A549 (cell line): Measurements from ENCODE around the gene LDLRAD4. TPM values are rescaled to one million over a fixed set of nuclear protein-coding genes. Genes with fewer than 3 reads are reported as not detected.

ENCODE experiments used
- ATAC-seq, 2 experiments: fragments of 200-7000 bp in 1 of 2; fragments of >200 bp in 1 of 2; cut with Nextera tagmentation in 1 of 2; cut with Tn5 transposase in 1 of 2; 3 replicates each; pipeline versions ENCODE4 v1.8.0 to v1.9.1; 2018 to 2020; ENCODE audit warnings: mild to moderate bottlenecking in 1 of 2, moderate library complexity in 1 of 2
- CTCF ChIA-PET: fragments of 300-600 bp; sonication (Branson Sonifier 250); formaldehyde crosslinking; extraction: SDS; loops from one replicate; lab custom pipeline; 2021; ENCODE audit warnings: antibody characterized with exemption, inconsistent platforms; lab: Yijun Ruan, JAX
- POLR2A ChIA-PET: fragments of 350-600 bp; formaldehyde crosslinking; extraction: SDS; loops from one replicate; lab custom pipeline; 2021; ENCODE audit warnings: antibody characterized with exemption, inconsistent platforms; lab: Yijun Ruan, JAX
- DNase-seq, 2 experiments: peaks; one replicate each; pipeline versions ENCODE4 v3.0.0 to v3.0.0-alpha.2; 2011 to 2016; ENCODE audit warnings: low read depth in 1 of 2, low spot score in 1 of 2
- FAIRE-seq: peaks from 2 replicates; lab custom pipeline; 2011; peaks lifted over from hg19 to GRCh38; lab: Jason Lieb, UNC
- H3K27ac ChIP-seq, 2 experiments: fragments of >200 bp; sonication (Bioruptor Twin); formaldehyde crosslinking; 3 replicates each; pipeline ENCODE4 v1.5.1; 2016 to 2017
- H3K4me1 ChIP-seq: fragments of >200 bp; sonication (Bioruptor Twin); formaldehyde crosslinking; 3 replicates; pipeline ENCODE4 v1.6.1; 2016
- H3K4me2 ChIP-seq: fragments of >200 bp; sonication (Bioruptor Twin); formaldehyde crosslinking; 3 replicates; pipeline ENCODE4 v1.6.1; 2016
- H3K4me3 ChIP-seq: fragments of >200 bp; sonication (Bioruptor Twin); formaldehyde crosslinking; 3 replicates; pipeline ENCODE4 v1.5.1; 2016
- H3K9me3 ChIP-seq: fragments of >200 bp; sonication (Bioruptor Twin); formaldehyde crosslinking; 3 replicates; pipeline ENCODE4 v1.6.1; 2016
- CBX2 ChIP-seq: fragments of 200-600 bp; sonication (generic); IDR thresholded peaks from 2 replicates; pipeline ENCODE4 v1.6.1; 2016; ENCODE audit warnings: low read depth, mild to moderate bottlenecking, borderline replicate concordance
- CBX8 ChIP-seq: fragments of 200-600 bp; sonication (generic); IDR thresholded peaks from 2 replicates; pipeline ENCODE4 v1.6.1; 2016
- CEBPB ChIP-seq, 2 experiments: fragments of >200 bp in 1 of 2; sonication (Bioruptor Twin) in 1 of 2; formaldehyde crosslinking in 1 of 2; IDR thresholded peaks; 2 replicates each; pipeline ENCODE4 v1.6.1; 2012 to 2016
- CHD4 ChIP-seq: fragments of 200-600 bp; sonication (generic); IDR thresholded peaks from 2 replicates; pipeline ENCODE4 v1.6.1; 2016; ENCODE audit warnings: antibody characterized with exemption, mild to moderate bottlenecking, borderline replicate concordance
- EP300 ChIP-seq, 2 experiments: fragments of >200 bp; sonication (Bioruptor Twin); formaldehyde crosslinking; IDR thresholded peaks; 2 replicates in 1 of 2; 3 replicates in 1 of 2; pipeline ENCODE4 v1.6.1; 2016 to 2017
- FOSB ChIP-seq: fragments of 250-450 bp; sonication (Bioruptor Pico); IDR thresholded peaks from 2 replicates; pipeline ENCODE4 v1.5.0; 2020; ENCODE audit warnings: mild to moderate bottlenecking, moderate library complexity
- HDAC2 ChIP-seq: fragments of 200-600 bp; sonication (generic); IDR thresholded peaks from 2 replicates; pipeline ENCODE4 v1.6.1; 2016
- MAZ ChIP-seq: fragments of 150-350 bp; IDR thresholded peaks from 2 replicates; pipeline ENCODE4 v1.6.1; 2014; ENCODE audit warnings: antibody characterized with exemption, low read depth, low read length, borderline replicate concordance
- MYC ChIP-seq: IDR thresholded peaks from 2 replicates; pipeline ENCODE4 v1.6.1; 2012; ENCODE audit warnings: mild to moderate bottlenecking, inconsistent platforms, low read length, improper control_type of control experiment, borderline replicate concordance
- NPAS2 ChIP-seq: fragments of 250-450 bp; sonication (Bioruptor Pico); IDR thresholded peaks from 2 replicates; pipeline ENCODE4 v1.8.0; 2022; ENCODE audit warnings: mild to moderate bottlenecking, moderate library complexity, borderline replicate concordance
- POLR2AphosphoS2 ChIP-seq: conservative IDR thresholded peaks from 2 replicates; pipeline ENCODE4 v1.6.1; 2012; ENCODE audit warnings: low read length, improper control_type of control experiment, inconsistent platforms
- RAD21 ChIP-seq, 2 experiments: fragments of >200 bp in 1 of 2; sonication (Bioruptor Twin) in 1 of 2; formaldehyde crosslinking in 1 of 2; IDR thresholded peaks in 1 of 2; conservative IDR thresholded peaks in 1 of 2; 2 replicates in 1 of 2; 3 replicates in 1 of 2; pipeline ENCODE4 v1.6.1; 2012 to 2018; ENCODE audit warnings: inconsistent platforms in 1 of 2
- SMC3 ChIP-seq: fragments of >200 bp; sonication (Bioruptor Twin); formaldehyde crosslinking; IDR thresholded peaks from 3 replicates; pipeline ENCODE4 v1.6.1; 2018; ENCODE audit warnings: inconsistent platforms
- SREBF2 ChIP-seq: fragments of 450-650 bp; IDR thresholded peaks from 2 replicates; pipeline ENCODE4 v1.6.1; 2014; ENCODE audit warnings: mild to moderate bottlenecking, moderate library complexity
- TP53 ChIP-seq: fragments of 250-450 bp; sonication (Bioruptor Pico); IDR thresholded peaks from 2 replicates; pipeline ENCODE4 v1.5.0; 2021; ENCODE audit warnings: mild to moderate bottlenecking, moderate library complexity
- ZFP36 ChIP-seq: fragments of 450-650 bp; IDR thresholded peaks from 2 replicates; pipeline ENCODE4 v1.6.1; 2014; ENCODE audit warnings: borderline replicate concordance; ENCODE audit not compliant: partially characterized antibody
- ZSCAN20 ChIP-seq: fragments of 250-450 bp; sonication (Bioruptor Pico); IDR thresholded peaks from 2 replicates; pipeline ENCODE4 v1.8.0; 2022; ENCODE audit warnings: mild to moderate bottlenecking, moderate library complexity
- WGBS: methylation state at CpG from one replicate; pipeline ENCODE4 v1.1.6; 2017; ENCODE audit errors: missing lambda C conversion rate; 5-methylcytosine and 5-hydroxymethylcytosine counted together
- polyA plus RNA-seq, 4 experiments: library from polyadenylated mRNA; depleted of rRNA in 3 of 4; stranded (reverse); fragments of >200 nt; fragmentation: RNase III in 1 of 4; extraction: RNeasy Plus Mini Kit Qiagen cat#74134 plus additional on column Dnase treatment in 1 of 4; gene quantifications; 2 replicates in 3 of 4; 3 replicates in 1 of 4; pipeline ENCODE4 v1.2.3, GENCODE V29; 2011 to 2017
- TF ChIP-seq, protein P1 (sequence below): fragments of 250-450 bp; sonication (Bioruptor Pico); IDR thresholded peaks from 2 replicates; pipeline ENCODE4 v1.5.0; 2021; ENCODE audit warnings: mild to moderate bottlenecking, moderate library complexity, borderline replicate concordance
- TF ChIP-seq, protein P2 (sequence below): fragments of >200 bp; sonication (Bioruptor Twin); formaldehyde crosslinking; IDR thresholded peaks from 3 replicates; pipeline ENCODE4 v1.5.1; 2016
- TF ChIP-seq, protein P3 (sequence below): fragments of 250-450 bp; sonication (Bioruptor Pico); IDR thresholded peaks from 2 replicates; pipeline ENCODE4 v1.5.0; 2020; ENCODE audit warnings: low read depth, mild to moderate bottlenecking, moderate library complexity
- TF ChIP-seq, protein P4 (sequence below): IDR thresholded peaks from 2 replicates; pipeline ENCODE4 v1.6.1; 2012
- TF ChIP-seq, protein P5 (sequence below): IDR thresholded peaks from 2 replicates; pipeline ENCODE4 v1.6.1; 2012; ENCODE audit warnings: low read depth, borderline replicate concordance
- TF ChIP-seq, protein P6 (sequence below): fragments of >200 bp; sonication (Bioruptor Twin); formaldehyde crosslinking; IDR thresholded peaks from 3 replicates; pipeline ENCODE4 v1.6.1; 2016

The LDLRAD4 gene
- polyA plus RNA-seq, 2 of the 4 experiments (the other 2 are of a cell fraction), result 5.2 to 7.6 TPM

DNA sequence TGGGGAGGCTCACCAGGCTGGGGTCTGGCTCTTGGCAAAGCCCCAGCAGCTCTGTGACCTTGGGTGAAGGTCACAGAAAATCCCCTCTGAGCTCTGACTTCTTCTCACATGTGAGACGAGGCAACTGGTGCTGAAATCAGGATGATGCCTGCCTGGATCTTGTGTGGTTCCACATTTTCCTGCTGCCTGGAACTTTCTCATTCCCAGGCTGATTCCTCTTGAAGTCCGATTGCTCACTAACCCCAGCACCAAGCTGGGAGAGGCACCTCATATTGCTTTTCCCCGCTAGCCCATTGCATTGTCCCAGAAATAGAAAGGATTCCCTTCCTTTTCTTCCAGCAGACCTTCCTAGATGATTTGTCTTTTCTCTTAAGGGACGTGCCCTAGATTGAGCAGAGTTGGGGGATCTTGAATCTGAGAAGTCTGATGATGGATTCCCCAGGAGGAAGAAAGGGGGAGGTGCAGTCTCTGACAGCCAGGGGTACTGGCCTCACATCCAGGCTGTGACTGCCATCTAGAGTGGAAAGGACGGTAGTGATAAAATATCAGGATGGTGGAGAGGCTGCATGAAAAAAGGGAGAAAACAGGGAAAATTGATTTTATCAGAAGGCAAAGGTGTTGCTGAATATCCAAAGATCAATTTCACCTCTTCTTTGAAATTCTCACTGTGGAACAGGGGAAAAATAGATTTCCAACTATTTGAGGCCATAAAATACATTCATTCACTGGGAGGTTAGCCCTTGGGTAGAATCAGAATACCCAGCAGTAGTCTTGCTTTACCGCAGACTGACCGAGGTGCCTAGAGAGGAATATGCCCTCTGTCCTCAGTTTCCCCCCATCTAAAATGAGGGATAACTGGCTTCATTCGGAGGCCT lies 411.5 kb downstream of the LDLRAD4 start:
- TF ChIP-seq ZFP36, result no peak
- no peak for TF ChIP-seq NPAS2 (CRISPR knock-in tag)
- TF ChIP-seq, protein P1, sequence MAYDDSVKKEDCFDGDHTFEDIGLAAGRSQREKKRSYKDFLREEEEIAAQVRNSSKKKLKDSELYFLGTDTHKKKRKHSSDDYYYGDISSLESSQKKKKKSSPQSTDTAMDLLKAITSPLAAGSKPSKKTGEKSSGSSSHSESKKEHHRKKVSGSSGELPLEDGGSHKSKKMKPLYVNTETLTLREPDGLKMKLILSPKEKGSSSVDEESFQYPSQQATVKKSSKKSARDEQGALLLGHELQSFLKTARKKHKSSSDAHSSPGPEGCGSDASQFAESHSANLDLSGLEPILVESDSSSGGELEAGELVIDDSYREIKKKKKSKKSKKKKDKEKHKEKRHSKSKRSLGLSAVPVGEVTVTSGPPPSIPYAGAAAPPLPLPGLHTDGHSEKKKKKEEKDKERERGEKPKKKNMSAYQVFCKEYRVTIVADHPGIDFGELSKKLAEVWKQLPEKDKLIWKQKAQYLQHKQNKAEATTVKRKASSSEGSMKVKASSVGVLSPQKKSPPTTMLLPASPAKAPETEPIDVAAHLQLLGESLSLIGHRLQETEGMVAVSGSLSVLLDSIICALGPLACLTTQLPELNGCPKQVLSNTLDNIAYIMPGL (CRISPR knock-in tag), result no peak
- TF ChIP-seq ZSCAN20 (CRISPR knock-in tag), result no peak
- TF ChIP-seq MAZ, result no peak
- no peak for TF ChIP-seq FOSB (CRISPR knock-in tag)
- no peak for TF ChIP-seq SREBF2
- no peak for TF ChIP-seq POLR2AphosphoS2
- TF ChIP-seq CBX8, result no peak
- TF ChIP-seq, protein P2, sequence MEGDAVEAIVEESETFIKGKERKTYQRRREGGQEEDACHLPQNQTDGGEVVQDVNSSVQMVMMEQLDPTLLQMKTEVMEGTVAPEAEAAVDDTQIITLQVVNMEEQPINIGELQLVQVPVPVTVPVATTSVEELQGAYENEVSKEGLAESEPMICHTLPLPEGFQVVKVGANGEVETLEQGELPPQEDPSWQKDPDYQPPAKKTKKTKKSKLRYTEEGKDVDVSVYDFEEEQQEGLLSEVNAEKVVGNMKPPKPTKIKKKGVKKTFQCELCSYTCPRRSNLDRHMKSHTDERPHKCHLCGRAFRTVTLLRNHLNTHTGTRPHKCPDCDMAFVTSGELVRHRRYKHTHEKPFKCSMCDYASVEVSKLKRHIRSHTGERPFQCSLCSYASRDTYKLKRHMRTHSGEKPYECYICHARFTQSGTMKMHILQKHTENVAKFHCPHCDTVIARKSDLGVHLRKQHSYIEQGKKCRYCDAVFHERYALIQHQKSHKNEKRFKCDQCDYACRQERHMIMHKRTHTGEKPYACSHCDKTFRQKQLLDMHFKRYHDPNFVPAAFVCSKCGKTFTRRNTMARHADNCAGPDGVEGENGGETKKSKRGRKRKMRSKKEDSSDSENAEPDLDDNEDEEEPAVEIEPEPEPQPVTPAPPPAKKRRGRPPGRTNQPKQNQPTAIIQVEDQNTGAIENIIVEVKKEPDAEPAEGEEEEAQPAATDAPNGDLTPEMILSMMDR, result peak; percentile 74
- no peak for TF ChIP-seq MYC
- TF ChIP-seq TP53, result no peak
- peak; percentile 87 to 89 for TF ChIP-seq RAD21 (conservative IDR thresholded peaks at IDR 0.05 in 1 of 2, IDR thresholded peaks at IDR 0.05 in 1 of 2)
- no peak for TF ChIP-seq CHD4
- TF ChIP-seq, protein P3, sequence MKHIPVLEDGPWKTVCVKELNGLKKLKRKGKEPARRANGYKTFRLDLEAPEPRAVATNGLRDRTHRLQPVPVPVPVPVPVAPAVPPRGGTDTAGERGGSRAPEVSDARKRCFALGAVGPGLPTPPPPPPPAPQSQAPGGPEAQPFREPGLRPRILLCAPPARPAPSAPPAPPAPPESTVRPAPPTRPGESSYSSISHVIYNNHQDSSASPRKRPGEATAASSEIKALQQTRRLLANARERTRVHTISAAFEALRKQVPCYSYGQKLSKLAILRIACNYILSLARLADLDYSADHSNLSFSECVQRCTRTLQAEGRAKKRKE, result no peak
- peak; percentile 75 for TF ChIP-seq SMC3
- TF ChIP-seq CBX2, result no peak
- TF ChIP-seq, protein P4, sequence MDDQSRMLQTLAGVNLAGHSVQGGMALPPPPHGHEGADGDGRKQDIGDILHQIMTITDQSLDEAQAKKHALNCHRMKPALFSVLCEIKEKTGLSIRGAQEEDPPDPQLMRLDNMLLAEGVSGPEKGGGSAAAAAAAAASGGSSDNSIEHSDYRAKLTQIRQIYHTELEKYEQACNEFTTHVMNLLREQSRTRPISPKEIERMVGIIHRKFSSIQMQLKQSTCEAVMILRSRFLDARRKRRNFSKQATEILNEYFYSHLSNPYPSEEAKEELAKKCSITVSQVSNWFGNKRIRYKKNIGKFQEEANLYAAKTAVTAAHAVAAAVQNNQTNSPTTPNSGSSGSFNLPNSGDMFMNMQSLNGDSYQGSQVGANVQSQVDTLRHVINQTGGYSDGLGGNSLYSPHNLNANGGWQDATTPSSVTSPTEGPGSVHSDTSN, result no peak
- no peak for TF ChIP-seq EP300 (IDR thresholded peaks at IDR 0.05)
- no peak for TF ChIP-seq CEBPB (IDR thresholded peaks at IDR 0.05)
- TF ChIP-seq, protein P5, sequence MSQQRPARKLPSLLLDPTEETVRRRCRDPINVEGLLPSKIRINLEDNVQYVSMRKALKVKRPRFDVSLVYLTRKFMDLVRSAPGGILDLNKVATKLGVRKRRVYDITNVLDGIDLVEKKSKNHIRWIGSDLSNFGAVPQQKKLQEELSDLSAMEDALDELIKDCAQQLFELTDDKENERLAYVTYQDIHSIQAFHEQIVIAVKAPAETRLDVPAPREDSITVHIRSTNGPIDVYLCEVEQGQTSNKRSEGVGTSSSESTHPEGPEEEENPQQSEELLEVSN, result no peak
- no peak for TF ChIP-seq HDAC2
- TF ChIP-seq, protein P6, sequence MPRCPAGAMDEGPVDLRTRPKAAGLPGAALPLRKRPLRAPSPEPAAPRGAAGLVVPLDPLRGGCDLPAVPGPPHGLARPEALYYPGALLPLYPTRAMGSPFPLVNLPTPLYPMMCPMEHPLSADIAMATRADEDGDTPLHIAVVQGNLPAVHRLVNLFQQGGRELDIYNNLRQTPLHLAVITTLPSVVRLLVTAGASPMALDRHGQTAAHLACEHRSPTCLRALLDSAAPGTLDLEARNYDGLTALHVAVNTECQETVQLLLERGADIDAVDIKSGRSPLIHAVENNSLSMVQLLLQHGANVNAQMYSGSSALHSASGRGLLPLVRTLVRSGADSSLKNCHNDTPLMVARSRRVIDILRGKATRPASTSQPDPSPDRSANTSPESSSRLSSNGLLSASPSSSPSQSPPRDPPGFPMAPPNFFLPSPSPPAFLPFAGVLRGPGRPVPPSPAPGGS, result no peak
- 26% methylated on average over 8 of the region's 8 CpGs for WGBS
- FAIRE-seq, result no peak
- peak; percentile 98 for ATAC-seq
- ChIA-PET CTCF (interaction anchor here (0.7 to 2.2 kb wide), 7 partner anchors 9 to 414 kb away, joined by 3 to 7 read pairs (median 5); no protein-coding TSS in a partner anchor), POLR2A (interaction anchor here (0.6 kb wide), 1 partner anchor 747 kb away, joined by 3 read pairs; no protein-coding TSS in a partner anchor)
- Histone ChIP-seq H3K9me3 (no peaks in the 10 kb centered on the region), H3K4me3 (no peak overlapping the region), H3K4me2 (peak overlapping the region; percentile 27; the same call in 2 of the 3 replicates), H3K4me1 (peaks cover 5% of the 10 kb centered on the region; the same call in 1 of the 3 replicates), H3K27ac (0 out of 6 replicates have a peak overlapping the region, but pooled peaks have one; percentile 37 to 40)
- DNase-seq, result peak; percentile 51 to 61
